Peyer's patch (tissue), 4 donors: ENCODE data around the gene SMURF1.

Source experiments
- CTCF ChIP-seq, 6 experiments: fragments of 450-650 bp in 4 of 6; fragments of 200-600 bp in 2 of 6; sonication (generic) in 1 of 6; IDR thresholded peaks; one replicate each; pipeline ENCODE4 v1.5.1; 2017 to 2019; ENCODE audit warnings: antibody characterized with exemption in 6 of 6, mild to moderate bottlenecking in 3 of 6, moderate library complexity in 1 of 6
- POLR2A ChIP-seq, 2 donors: fragments of 450-650 bp; IDR thresholded peaks; one replicate each; pipeline ENCODE4 v1.5.1; 2017; ENCODE audit warnings: antibody characterized with exemption in 2 of 2, mild to moderate bottlenecking in 2 of 2, moderate library complexity in 2 of 2

- TF ChIP-seq CTCF (IDR thresholded peaks at IDR 0.05) (no peak), POLR2A (IDR thresholded peaks at IDR 0.05) (no peak)
These were observed 116.7 kb downstream of the SMURF1 start for GRCh38 chr7:99027241-99027640.
